Right lobe of liver (tissue), 4 donors: ENCODE data around the gene CLSTN1.

Experiments
- CTCF ChIP-seq, 4 donors: fragments of 200-600 bp in 3 of 4; fragments of 450-650 bp in 1 of 4; IDR thresholded peaks; one replicate each; pipeline versions ENCODE4 v1.5.1 to v1.8.0; 2016 to 2022; ENCODE audit warnings: antibody characterized with exemption in 4 of 4, mild to moderate bottlenecking in 2 of 4
- POLR2A ChIP-seq: fragments of 450-650 bp; IDR thresholded peaks from one replicate; pipeline ENCODE4 v1.6.1; 2017; ENCODE audit warnings: antibody characterized with exemption, mild to moderate bottlenecking
- donor health status: DM: no; HTN: no; CAD: no.
- donor health status: DM: no; HTN: no; CAD: no.
- donor health status: DM: no; HTN: yes; CAD: no.

GRCh38 chr1:9755441-9755995, 68.2 kb downstream of the CLSTN1 start:
- TF ChIP-seq CTCF (IDR thresholded peaks at IDR 0.05) (no peak), POLR2A (no peak)
